GM10266 (cell line): ENCODE measurements around the gene TJP1.

Experiments
- DNase-seq: peaks from one replicate; pipeline ENCODE4 v3.0.0; 2012; ENCODE audit errors: extremely low spot score
- TF ChIP-seq, protein P1 (sequence below): IDR thresholded peaks from 2 replicates; pipeline ENCODE4 v1.5.1; 2012; ENCODE audit warnings: mild to moderate bottlenecking, low read depth; ENCODE audit not compliant: control insufficient read depth, insufficient read depth; ENCODE audit errors: missing control alignments

TJP1 gene

DNA sequence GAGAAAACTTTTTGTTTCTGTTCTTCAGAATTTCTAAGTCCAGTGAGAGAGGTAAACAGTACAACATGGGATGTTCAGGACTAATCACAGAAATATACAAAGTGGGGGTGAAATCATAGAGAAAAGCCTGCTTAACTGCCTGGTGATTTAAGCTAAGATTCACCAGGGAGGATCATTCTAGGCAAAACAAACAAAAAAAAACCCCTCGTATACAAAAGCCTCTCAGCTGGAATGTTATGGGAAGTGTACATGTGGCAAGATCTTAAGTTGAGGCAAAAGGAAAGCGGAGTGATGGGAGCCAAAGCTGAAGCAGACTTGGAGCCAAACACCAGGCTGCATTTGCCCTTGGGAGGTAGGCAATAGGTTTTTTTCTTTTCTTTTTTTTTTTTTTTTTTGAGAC, 40.0 kb upstream of the TJP1 start:
- TF ChIP-seq, protein P1, sequence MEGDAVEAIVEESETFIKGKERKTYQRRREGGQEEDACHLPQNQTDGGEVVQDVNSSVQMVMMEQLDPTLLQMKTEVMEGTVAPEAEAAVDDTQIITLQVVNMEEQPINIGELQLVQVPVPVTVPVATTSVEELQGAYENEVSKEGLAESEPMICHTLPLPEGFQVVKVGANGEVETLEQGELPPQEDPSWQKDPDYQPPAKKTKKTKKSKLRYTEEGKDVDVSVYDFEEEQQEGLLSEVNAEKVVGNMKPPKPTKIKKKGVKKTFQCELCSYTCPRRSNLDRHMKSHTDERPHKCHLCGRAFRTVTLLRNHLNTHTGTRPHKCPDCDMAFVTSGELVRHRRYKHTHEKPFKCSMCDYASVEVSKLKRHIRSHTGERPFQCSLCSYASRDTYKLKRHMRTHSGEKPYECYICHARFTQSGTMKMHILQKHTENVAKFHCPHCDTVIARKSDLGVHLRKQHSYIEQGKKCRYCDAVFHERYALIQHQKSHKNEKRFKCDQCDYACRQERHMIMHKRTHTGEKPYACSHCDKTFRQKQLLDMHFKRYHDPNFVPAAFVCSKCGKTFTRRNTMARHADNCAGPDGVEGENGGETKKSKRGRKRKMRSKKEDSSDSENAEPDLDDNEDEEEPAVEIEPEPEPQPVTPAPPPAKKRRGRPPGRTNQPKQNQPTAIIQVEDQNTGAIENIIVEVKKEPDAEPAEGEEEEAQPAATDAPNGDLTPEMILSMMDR: no peak
- no peak for DNase-seq

DNA sequence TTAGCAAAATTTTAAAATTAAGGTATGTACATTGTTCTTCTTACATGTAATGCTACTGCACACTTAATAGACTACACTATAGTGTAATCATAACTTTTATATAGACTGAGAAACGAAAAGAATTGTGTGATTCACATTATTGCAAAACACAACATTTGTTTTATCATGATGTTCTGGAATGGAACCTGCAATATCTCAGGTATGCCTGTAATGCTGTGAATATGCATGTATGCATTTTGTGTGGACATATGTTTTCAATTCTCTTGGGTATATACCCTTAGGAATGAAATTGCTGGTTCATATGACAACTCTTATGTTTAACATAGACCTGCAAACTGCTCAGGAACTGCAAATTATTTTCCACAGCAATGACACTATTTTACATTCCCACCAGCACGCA, 38.6 kb upstream of the TJP1 start:
- TF ChIP-seq, protein P1: no peak
- no peak for DNase-seq

DNA sequence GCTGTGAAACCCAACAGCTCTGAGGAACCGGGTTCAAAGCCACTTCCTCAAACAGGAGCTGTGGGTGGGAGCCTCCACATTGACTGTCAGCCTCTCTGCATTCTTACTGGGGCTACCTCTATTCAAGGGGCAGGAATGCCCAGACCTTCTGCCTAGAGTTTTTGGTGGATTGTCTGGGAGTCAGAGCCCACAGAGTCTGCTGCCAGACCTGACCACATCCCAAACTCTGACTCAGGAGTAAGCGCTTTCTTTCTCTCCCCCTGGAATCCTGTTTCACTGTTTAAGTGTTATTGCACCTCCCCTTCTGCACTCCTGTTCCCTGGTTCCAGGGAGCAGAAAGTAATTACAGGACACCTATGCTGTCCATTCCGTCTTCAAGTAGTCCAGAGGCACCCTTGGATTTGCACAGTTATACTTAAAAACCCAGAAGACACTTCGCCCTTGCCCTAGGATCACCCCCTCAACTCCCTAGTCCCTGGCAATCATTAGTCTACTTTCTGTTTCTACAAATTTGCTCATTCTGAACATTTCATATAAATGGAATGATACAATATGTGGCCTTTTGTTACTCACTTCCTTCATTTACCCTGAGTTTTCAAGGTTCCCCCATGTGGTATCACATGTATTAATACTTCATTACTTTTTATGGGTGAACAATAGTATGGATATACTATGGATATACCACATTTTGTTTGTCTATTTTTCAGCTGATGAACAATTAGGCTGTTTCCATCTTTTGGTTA, 37.9 kb upstream of the TJP1 start:
- DNase-seq: no peak
- TF ChIP-seq, protein P1: no peak

DNA sequence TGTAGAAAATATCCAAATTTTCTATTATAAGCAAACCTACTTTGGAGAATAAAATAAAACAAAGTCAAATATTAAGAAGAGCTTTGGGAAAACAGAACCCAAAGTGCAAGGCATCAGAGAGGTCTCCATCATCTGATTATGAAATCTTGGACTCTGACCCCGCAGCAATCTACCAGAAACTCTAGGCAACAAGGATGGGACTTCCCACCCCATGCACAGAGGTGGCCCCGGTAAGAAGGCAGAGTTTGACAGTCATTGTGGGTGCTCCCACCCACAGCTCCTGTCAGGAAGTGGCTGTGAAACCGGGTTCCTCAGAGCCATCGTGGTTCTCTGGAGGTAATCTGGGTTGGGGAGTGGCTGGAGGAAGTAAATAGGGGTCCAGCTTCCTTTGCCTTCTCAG, 37.0 kb upstream of the TJP1 start:
- no peak for DNase-seq
- TF ChIP-seq, protein P1: no peak

DNA sequence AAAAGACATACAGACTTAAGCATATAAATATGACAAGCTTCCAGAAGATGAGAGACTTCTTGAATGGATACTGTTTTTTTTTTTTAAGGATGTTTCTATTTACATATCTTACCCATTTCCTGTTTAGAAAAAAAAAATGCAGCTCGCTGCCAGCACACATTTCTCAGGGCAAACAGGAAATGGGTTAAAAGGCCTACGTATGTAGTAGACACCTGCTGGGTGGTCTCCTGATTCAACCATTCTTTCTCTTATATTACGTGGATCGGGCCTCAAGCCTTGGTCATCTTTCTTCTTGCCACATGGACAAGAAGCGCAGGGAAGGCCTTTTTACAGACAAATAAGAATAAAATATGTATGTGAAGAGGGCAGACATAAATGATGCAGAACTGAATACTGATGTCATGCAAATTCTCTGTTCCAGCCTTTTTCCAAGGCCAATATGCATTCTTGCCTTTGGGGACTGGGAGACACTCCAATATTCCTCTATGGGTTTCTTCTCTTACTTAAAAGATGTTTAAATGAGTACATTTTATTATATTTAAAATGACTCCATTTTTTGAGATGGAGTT, 35.0 kb upstream of the TJP1 start:
- TF ChIP-seq, protein P1: no peak
- DNase-seq: no peak

DNA sequence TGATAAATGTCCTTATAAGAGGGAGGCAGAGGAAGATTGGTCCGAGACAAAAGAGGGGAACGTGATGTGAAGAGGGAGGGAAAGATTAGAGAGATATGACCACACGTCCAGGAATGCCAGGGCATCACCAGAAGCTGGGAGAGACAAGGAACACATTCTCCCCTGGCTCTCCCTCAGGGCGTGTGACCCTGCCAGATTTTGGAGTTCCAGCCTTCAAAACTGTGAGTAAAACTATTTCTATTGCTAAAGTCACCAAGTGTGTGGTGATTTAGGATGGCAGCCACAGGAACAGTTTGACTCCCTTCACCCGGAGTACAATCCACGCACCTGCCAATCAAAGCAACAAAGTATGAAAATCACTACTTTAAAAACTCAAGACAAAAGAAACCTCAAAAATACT, 32.1 kb upstream of the TJP1 start:
- TF ChIP-seq, protein P1: no peak

More for the DNA sequence above, 32.1 kb upstream of the TJP1 start:
- no peak for DNase-seq
